Measurements from ENCODE around the gene SPATA17. TPM values are rescaled to one million over a fixed set of nuclear protein-coding genes. Genes with fewer than 3 reads are reported as not detected.

SPATA17 gene
- total and polyA plus RNA-seq, 10 of the 15 experiments (the other 5 are each of a cell fraction or from before 2014, with no cell fraction given), result 0.08 to 0.27 (median 0.11) TPM; not detected in 6

DNA sequence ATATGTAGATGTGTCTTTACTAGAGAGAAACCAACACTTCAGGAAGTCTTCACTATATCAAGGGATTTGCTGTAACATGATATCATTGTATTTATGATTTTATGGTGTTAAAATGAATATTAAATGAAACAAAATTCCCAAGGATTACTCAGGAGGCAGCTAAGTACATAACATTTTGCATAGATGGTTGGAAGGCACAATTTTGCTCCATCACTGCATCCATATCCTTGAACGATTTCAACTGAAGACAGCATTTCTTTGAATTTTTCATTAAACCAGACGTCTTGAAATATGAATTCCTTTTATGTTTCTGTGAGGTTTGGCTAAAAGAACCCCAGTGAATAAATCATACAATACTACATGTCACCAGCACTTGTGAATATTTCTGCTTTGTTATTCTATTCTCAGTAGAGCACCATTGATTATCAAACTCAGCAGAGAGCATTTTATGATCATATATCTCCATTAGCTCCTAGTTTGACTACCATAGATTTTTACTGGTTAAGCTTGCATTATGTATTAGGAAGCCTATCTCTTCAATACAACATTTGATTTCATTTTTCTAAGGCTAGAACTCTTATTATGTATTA is 37.3 kb downstream of the SPATA17 start:
- Histone ChIP-seq H3K79me2 (ENCODE audit: control insufficient read depth, insufficient read depth, low read length) (no peaks in the 10 kb centered on the region), H3K4me3 (no peak overlapping the region), H3K36me3 (ENCODE audit: control insufficient read depth in 2 of 2, insufficient read depth in 2 of 2, low read length in 1 of 2) (no peaks in the 10 kb centered on the region), H2AFZ (ENCODE audit: control insufficient read depth, low read depth, low read length) (no peak overlapping the region), H3K27me3 (replicated peaks in 1 of 2; ENCODE audit: control insufficient read depth in 2 of 2, insufficient read depth in 2 of 2, low read length in 1 of 2) (no peaks in the 10 kb centered on the region), H3K4me1 (ENCODE audit: control insufficient read depth, insufficient read depth, low read length) (no peaks in the 10 kb centered on the region), H3K27ac (ENCODE audit: control insufficient read depth, insufficient read depth) (no peak overlapping the region), H3K4me2 (ENCODE audit: control insufficient read depth, insufficient read depth) (no peak overlapping the region), H3K9ac (ENCODE audit: control insufficient read depth, insufficient read depth, low read length) (no peak overlapping the region), H4K20me1 (ENCODE audit: control insufficient read depth, insufficient read depth) (no peaks in the 10 kb centered on the region), H3K9me3 (replicated peaks; ENCODE audit: control insufficient read depth, insufficient read depth, low read length) (no peaks in the 10 kb centered on the region)
- ChIA-PET CTCF (interaction anchor here (0.6 kb wide), 1 partner anchor 172 kb away, joined by 3 read pairs; no protein-coding TSS in a partner anchor), SMC1A (ENCODE audit: uncharacterized antibody, unreplicated experiment) (no interaction called here), POLR2A (no interaction called here), RAD21 (ENCODE audit: unreplicated experiment) (no interaction called here)
- FAIRE-seq, result no peak
- TF ChIP-seq JUND (IDR thresholded peaks at IDR 0.05; ENCODE audit: low read depth, low read length) (no peak), POLR2AphosphoS5 (IDR thresholded peaks at IDR 0.05; ENCODE audit: low read length) (no peak), NR2C2 (IDR thresholded peaks at IDR 0.05; ENCODE audit: borderline replicate concordance, control insufficient read depth, insufficient read length, low read depth) (no peak)
- TF ChIP-seq, protein P1, sequence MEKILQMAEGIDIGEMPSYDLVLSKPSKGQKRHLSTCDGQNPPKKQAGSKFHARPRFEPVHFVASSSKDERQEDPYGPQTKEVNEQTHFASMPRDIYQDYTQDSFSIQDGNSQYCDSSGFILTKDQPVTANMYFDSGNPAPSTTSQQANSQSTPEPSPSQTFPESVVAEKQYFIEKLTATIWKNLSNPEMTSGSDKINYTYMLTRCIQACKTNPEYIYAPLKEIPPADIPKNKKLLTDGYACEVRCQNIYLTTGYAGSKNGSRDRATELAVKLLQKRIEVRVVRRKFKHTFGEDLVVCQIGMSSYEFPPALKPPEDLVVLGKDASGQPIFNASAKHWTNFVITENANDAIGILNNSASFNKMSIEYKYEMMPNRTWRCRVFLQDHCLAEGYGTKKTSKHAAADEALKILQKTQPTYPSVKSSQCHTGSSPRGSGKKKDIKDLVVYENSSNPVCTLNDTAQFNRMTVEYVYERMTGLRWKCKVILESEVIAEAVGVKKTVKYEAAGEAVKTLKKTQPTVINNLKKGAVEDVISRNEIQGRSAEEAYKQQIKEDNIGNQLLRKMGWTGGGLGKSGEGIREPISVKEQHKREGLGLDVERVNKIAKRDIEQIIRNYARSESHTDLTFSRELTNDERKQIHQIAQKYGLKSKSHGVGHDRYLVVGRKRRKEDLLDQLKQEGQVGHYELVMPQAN (conservative IDR thresholded peaks at IDR 0.05), result no peak
- TF ChIP-seq, protein P2, sequence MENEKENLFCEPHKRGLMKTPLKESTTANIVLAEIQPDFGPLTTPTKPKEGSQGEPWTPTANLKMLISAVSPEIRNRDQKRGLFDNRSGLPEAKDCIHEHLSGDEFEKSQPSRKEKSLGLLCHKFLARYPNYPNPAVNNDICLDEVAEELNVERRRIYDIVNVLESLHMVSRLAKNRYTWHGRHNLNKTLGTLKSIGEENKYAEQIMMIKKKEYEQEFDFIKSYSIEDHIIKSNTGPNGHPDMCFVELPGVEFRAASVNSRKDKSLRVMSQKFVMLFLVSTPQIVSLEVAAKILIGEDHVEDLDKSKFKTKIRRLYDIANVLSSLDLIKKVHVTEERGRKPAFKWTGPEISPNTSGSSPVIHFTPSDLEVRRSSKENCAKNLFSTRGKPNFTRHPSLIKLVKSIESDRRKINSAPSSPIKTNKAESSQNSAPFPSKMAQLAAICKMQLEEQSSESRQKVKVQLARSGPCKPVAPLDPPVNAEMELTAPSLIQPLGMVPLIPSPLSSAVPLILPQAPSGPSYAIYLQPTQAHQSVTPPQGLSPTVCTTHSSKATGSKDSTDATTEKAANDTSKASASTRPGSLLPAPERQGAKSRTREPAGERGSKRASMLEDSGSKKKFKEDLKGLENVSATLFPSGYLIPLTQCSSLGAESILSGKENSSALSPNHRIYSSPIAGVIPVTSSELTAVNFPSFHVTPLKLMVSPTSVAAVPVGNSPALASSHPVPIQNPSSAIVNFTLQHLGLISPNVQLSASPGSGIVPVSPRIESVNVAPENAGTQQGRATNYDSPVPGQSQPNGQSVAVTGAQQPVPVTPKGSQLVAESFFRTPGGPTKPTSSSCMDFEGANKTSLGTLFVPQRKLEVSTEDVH (IDR thresholded peaks at IDR 0.05; ENCODE audit: low read depth, partially characterized antibody), result no peak
- no peak for ATAC-seq
- DNase-seq (ENCODE audit: low read depth, low spot score), result no peak
- BruUV-seq (replicated peaks), result no TSS peak
- in situ Hi-C loops (cut with MboI) (no loop called here), intact Hi-C loops (cut with micrococcal nuclease; ENCODE audit: unreplicated experiment) (loop anchor here (10.0 kb wide), 2 partner anchors 344 to 624 kb away; no protein-coding TSS in a partner anchor)
- 26% methylated on average over 2 of the region's 2 CpGs for WGBS (ENCODE audit: insufficient coverage, insufficient replicate concordance, low lambda C conversion rate, missing lambda C conversion rate)

Data from GM12878 (cell line).